GM19238 (cell line): ENCODE results near the gene ZNF385B.
"Not testable (repeated sequence)": the region's sequence is repeated elsewhere in the genome, so short reads cannot be mapped to it uniquely, and the experiment has no call there.

ENCODE experiments used
- DNase-seq: peaks from one replicate; pipeline ENCODE4 v3.0.0; 2011; ENCODE audit warnings: low spot score; ENCODE audit not compliant: insufficient read length

The ZNF385B gene

DNA sequence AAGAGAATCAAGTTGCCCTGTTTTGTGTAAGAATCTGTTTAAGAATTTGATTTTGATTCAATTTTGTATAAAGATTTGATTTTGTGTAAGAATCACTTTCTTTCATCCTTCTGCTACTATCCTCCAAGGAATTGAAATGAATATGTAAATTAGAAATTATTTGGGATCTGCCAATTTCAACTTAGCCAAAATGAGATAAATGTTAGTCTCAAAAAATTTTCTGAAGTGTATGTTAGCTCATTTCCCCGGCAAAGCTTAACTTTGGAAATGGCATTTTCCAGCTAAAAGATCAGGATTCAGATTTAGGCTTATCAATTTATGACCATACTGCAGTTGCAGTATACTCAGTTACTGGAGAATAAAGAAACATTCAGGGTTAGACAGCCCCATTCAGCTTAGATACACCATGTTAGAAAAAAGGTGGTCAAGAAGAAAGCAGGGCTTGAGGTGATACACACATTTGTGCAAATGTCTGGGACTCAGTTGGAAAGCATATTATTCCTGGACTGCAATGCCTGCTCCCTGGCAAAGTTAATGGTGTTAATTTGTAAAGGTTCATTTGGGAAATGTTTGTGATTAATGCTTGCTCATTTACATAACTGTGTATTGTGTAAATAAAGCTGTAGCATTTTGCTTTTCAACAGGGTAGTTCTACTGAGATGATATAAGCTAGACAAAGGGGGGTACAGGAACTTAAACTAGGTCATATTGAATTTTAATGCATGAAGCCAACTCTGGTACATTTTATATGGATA is 349.0 kb downstream of the ZNF385B start:
- DNase-seq = no peak

DNA sequence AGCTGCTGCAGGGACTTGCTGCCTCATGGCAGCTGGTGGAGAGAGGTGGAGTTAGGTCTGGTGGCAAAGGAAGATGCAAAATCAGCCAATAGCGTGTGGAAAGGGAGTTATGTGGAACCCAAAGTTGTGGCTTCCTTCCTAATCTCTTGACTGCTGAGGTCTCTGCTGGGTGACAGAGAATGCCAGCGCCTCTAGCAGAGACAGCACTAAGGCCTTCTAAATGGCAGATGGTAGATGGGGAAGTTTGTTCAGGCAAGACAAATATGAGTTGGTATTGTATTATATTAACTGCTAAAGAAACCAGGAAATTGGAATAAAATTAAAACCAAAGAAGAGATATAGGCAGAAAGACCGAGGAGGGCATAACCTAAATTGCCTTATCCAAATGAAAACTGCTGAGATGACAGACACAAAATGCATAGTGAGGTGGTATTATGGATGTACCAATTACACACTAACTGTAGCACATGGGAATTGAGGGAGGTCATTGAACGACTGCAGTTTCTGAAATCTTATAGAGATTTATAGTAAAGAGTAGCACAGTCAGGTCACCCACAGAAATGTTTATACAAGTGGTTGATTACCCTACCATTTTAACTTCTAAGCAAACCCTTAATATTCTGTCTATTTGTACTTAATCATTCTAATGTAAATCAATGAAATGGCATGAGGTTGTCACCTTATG is 350.2 kb downstream of the ZNF385B start:
- no peak for DNase-seq

- no peak for DNase-seq
Measured at GRCh38 chr2:179495315-179495714, 366.1 kb downstream of the ZNF385B start.

DNA sequence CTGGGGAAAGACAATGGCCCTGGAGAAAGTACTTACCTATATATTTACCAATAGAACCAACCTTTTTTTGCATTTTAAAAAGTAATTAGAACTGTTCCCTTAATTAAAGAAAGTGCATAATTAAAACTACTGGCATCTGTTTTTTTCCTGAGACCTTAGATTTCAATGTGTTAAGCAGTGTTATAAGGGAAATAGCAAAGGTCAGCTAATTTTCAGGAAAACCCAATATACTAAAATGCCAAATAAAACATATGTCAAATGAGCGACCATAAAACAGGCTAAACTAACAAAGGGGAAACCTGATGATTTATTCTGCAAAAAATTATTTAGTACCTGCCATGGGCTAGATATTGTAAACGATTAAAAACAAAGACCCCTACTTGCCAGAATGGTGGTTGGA is 372.8 kb downstream of the ZNF385B start:
- DNase-seq = no peak

GRCh38 chr2:179487010-179487731 is 374.2 kb downstream of the ZNF385B start:
- no peak for DNase-seq

DNA sequence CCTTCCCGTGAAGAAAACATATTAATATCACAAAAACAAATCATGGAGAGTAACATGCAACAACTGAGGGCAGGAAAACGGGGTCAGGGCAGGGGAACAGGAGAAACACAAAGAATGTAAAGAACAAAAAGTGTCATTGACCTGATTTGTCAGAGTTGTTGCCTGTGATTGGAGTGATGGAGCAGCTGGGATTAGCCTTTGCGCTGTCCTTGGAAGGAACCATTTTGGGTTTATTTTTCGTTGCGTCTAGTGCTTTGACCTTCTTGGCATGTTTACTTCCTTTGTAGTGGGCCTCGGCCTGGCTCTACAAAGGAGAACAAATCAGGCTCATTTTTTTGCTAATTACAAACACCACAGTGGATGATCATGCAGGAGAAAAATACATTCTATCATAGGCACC is 378.3 kb downstream of the ZNF385B start:
- no peak for DNase-seq

GRCh38 chr2:179479947-179480346 is 381.5 kb downstream of the ZNF385B start:
- no peak for DNase-seq

GRCh38 chr2:179478771-179479170 is 382.6 kb downstream of the ZNF385B start:
- no peak for DNase-seq

GRCh38 chr2:179470992-179471391 is 390.4 kb downstream of the ZNF385B start:
- no peak for DNase-seq

DNA sequence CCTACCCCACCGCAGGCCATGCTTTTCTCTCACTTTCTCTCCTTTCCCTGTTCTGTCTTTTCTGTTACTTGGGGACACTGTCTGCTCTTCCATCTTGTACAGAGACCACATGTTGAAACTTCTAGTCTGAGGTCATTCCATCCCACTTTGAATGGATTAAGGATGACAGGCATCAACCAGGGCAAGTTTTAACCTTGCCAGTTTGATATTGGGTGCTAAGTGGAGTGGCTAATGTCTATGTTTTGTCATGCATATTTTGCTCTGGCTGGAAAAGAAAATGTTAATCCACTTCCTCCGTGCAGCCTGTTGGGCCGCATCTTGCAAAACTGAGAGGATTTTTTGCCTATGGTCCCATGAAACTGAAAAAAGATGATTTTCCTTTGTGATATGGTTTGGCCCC is 391.3 kb downstream of the ZNF385B start:
- DNase-seq = no peak

GRCh38 chr2:179467960-179468359 is 393.5 kb downstream of the ZNF385B start:
- no peak for DNase-seq

DNA sequence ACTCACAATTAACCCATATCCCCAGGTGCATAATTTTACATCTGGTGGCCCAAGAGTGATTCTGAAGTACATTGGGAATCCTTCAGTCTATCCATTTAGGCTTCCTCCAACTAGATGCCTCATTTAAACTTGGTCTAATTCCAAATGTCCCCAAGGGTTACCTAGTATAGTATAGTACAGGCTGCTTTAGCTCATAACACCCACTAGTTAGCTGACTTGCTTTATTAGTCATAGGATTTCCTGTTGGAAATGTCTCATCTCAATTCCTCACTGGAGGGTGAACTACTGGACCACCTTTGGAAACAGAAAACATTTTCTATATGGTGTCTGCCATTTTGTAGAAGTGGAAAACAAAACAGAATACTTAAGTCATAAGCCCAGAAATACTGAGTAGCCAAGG is 394.3 kb downstream of the ZNF385B start:
- no peak for DNase-seq

DNA sequence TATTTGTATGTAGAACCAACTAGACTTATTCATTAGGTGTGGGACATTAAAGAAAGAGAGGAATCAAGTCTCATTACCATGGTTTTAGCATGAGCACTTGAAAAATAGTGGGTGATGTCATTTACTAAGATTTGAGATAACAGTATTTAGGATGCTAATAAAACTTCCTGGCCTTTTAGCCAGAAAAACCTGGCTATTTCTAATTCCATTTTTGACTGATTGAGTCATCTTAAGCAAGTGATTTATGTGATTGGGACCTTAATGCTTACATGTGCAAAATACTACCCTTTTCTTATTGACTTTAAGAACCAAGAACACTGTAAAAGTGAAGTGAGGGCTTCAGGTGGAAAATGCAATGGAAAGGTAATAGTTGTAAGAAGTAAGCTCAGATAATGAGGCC is 400.0 kb downstream of the ZNF385B start:
- DNase-seq = no peak

DNA sequence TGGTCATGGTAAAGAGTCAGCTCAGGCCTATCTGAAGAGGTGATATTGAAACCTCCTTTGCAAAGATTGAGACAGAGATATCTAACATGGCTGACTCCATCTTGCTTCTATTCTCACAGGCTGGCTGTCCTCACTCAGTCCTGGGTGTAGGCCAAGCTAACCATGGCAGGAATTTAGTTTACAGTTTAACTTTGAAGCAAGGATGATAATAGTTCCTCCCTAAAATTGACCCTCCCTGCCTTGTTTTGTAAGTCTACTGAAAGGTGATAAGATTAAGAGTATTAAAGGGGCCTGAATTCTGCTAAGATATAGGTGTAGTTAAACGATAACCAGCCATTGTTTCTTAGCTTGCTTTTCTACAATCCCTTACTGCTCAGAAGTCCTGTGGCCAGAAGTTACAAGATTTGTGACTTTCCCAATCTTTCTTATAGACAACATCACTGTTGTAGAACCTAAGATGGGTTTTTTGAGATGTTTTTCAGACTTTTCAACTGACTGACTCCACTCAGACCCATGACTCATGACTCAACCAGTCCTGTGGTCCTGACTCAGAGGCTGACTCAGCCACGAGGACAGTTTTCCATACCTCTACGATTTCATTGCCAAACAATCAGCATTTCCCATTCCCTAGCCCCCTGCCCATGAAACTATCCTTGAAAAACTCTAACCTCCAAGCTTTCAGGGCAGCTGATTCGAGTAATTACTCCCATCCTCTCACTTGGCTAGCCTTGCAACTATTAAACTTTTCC is 401.1 kb downstream of the ZNF385B start:
- DNase-seq = no peak

- not testable (repeated sequence) for DNase-seq
Measured at GRCh38 chr2:179458113-179458512, 403.3 kb downstream of the ZNF385B start.

DNA sequence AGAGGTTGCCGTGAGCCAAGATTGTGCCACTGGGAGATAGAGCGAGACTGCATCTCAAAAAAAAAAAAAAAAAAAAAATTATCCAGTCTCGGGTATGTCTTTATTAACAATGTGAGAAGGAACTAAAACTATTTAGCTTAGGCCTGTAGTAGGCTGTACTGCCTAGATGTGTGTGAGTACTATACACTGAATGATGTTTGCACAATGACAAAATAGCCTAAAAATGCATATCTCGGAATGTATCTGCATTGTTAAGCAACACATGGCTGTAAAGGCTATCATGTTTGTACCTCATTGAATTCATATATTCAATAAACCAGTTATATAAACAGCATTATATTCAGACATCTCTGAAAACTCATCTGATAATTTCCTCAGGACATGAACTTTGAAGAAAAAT is 405.6 kb downstream of the ZNF385B start:
- no peak for DNase-seq

DNA sequence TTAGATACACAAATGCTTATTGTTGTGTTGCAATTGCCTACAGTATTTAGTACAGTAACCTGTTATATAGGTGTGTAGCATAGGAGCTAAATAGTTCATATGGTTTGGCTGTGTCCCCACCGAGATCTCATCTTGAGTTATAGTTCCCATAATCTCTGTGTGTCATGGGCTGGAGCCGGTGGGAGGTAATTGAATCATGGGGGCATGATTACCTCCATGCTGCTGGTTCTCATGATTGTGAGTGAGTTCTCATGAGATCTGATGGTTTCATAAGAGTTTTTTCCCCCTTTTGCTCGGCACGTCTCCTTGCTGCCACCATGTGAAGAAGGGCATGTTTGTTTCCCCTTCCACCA is 406.3 kb downstream of the ZNF385B start:
- no peak for DNase-seq

DNA sequence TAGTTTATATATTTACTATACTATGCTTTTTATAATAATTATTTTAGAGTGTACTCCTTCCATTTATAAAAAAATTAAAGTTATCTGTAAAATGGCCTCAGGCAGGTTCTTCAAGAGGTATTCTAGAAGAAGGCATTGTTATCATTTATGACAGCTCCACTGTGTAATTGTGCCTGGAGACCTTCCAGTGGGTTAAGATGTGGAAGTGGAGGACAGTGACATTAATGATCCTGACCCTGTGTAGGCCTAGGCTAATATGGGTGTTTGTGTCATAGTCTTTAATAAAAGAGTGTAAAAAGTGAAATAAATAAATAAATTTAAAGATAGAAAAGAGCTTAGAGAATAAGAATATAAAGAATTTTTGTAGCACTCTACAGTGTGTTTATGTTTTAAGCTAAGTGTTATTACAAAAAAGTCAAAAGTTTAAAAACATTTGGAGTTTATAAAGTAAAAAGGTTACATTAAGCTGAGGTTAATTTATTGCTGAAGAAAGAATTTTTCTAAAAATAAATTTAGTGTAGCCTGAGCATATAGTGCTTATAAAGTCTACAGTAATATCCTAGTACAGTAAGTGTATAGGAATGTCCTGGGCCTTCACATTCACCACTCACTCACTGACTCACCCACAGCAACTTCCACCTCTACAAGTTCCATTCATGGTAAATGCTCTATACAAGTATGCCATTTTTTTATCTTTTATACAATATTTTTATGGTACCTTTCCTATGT is 406.8 kb downstream of the ZNF385B start:
- DNase-seq = no peak

GRCh38 chr2:179449010-179449409 is 412.4 kb downstream of the ZNF385B start:
- DNase-seq = no peak

- no peak for DNase-seq
Measured at GRCh38 chr2:179447839-179448447, 413.5 kb downstream of the ZNF385B start.

GRCh38 chr2:179447421-179447820 is 414.0 kb downstream of the ZNF385B start:
- DNase-seq = no peak
